WTC11 (cell line): ENCODE data around the gene RTCA. TPM values are rescaled to one million over a fixed set of nuclear protein-coding genes. Genes with fewer than 3 reads are reported as not detected.

Experiments
- ATAC-seq: fragments of 200-7000 bp; cut with Tn5 transposase; 2 replicates; pipeline ENCODE4 v1.10.0; 2021; ENCODE audit warnings: mild to moderate bottlenecking, moderate library complexity
- CTCF ChIA-PET: fragments of 300-600 bp; sonication (Branson Sonifier 250); formaldehyde crosslinking; loops from one replicate; lab custom pipeline; 2021; ENCODE audit warnings: antibody characterized with exemption; lab: Charles Lee
- POLR2A ChIA-PET: fragments of 350-600 bp; sonication (Branson Sonifier 250); formaldehyde crosslinking; loops from one replicate; lab custom pipeline; 2021; ENCODE audit warnings: antibody characterized with exemption; lab: Charles Lee
- DNase-seq: peaks from one replicate; pipeline ENCODE4 v3.0.0; 2021; ENCODE audit warnings: low spot score
- H3K27ac Mint-ChIP-seq: 2 replicates; pipeline ENCODE4 v1.8.0; 2021; ENCODE audit warnings: mixed read lengths
- H3K27me3 Mint-ChIP-seq: 2 replicates; pipeline ENCODE4 v1.8.0; 2021; ENCODE audit warnings: low read depth, mild to moderate bottlenecking, moderate library complexity, mixed read lengths
- H3K36me3 Mint-ChIP-seq: 2 replicates; pipeline ENCODE4 v1.8.0; 2021; ENCODE audit warnings: mixed read lengths
- H3K4me1 Mint-ChIP-seq: 2 replicates; pipeline ENCODE4 v1.8.0; 2022; ENCODE audit warnings: mixed read lengths
- H3K4me3 Mint-ChIP-seq: 2 replicates; pipeline ENCODE4 v1.8.0; 2021; ENCODE audit warnings: mild to moderate bottlenecking, moderate library complexity, mixed read lengths
- H3K9me3 Mint-ChIP-seq: 2 replicates; pipeline ENCODE4 v1.8.0; 2021; ENCODE audit warnings: mixed read lengths
- ESRRA ChIP-seq: sonication (generic); formaldehyde crosslinking; IDR thresholded peaks from 2 replicates; pipeline ENCODE4 v1.8.1; 2022; ENCODE audit warnings: mild to moderate bottlenecking, missing genetic modification reagents, borderline replicate concordance
- FOXP1 ChIP-seq: sonication (generic); formaldehyde crosslinking; IDR thresholded peaks from 2 replicates; pipeline ENCODE4 v1.8.0; 2022; ENCODE audit warnings: missing genetic modification reagents, mild to moderate bottlenecking, moderate library complexity, borderline replicate concordance
- FOXP4 ChIP-seq: sonication (generic); formaldehyde crosslinking; IDR thresholded peaks from 2 replicates; pipeline ENCODE4 v1.8.0; 2022; ENCODE audit warnings: mild to moderate bottlenecking, missing genetic modification reagents
- GTF2I ChIP-seq: fragments of 250-450 bp; sonication (Bioruptor Pico); conservative IDR thresholded peaks from 2 replicates; pipeline ENCODE4 v1.4.0; 2021; ENCODE audit warnings: mild to moderate bottlenecking
- MXD4 ChIP-seq: fragments of 250-450 bp; sonication (Bioruptor Pico); IDR thresholded peaks from 2 replicates; pipeline ENCODE4 v1.8.0; 2021; ENCODE audit warnings: mild to moderate bottlenecking, moderate library complexity, borderline replicate concordance
- MYBL2 ChIP-seq: sonication (generic); formaldehyde crosslinking; IDR thresholded peaks from 2 replicates; pipeline ENCODE4 v1.8.1; 2023; ENCODE audit warnings: mild to moderate bottlenecking, moderate library complexity, missing genetic modification reagents
- PRRX2 ChIP-seq: fragments of 250-450 bp; sonication (Bioruptor Pico); IDR thresholded peaks from 2 replicates; pipeline ENCODE4 v1.8.0; 2021; ENCODE audit warnings: mild to moderate bottlenecking
- SMAD3 ChIP-seq: sonication (generic); formaldehyde crosslinking; IDR thresholded peaks from 2 replicates; pipeline ENCODE4 v1.8.0; 2022; ENCODE audit warnings: missing genetic modification reagents, mild to moderate bottlenecking, borderline replicate concordance
- SOX15 ChIP-seq: fragments of 250-450 bp; sonication (Bioruptor Pico); IDR thresholded peaks from 2 replicates; pipeline ENCODE4 v1.9.0; 2021; ENCODE audit warnings: mild to moderate bottlenecking
- TCF7 ChIP-seq: sonication (generic); formaldehyde crosslinking; IDR thresholded peaks from 2 replicates; pipeline ENCODE4 v1.8.0; 2022; ENCODE audit warnings: mild to moderate bottlenecking, low read depth, missing genetic modification reagents, moderate library complexity
- ZNF232 ChIP-seq: sonication (generic); formaldehyde crosslinking; IDR thresholded peaks from 2 replicates; pipeline ENCODE4 v1.8.0; 2022; ENCODE audit warnings: mild to moderate bottlenecking, missing genetic modification reagents
- ZNF416 ChIP-seq: fragments of 250-450 bp; sonication (Bioruptor Pico); IDR thresholded peaks from 2 replicates; pipeline ENCODE4 v1.9.0; 2021; ENCODE audit warnings: mild to moderate bottlenecking, inconsistent platforms
- total RNA-seq: library from RNA; stranded (reverse); gene quantifications from 3 replicates; pipeline ENCODE4 v1.2.3, GENCODE V29; 2021
- TF ChIP-seq, protein P1 (sequence below): fragments of 250-450 bp; sonication (Bioruptor Pico); IDR thresholded peaks from 2 replicates; pipeline ENCODE4 v1.9.0; 2021; ENCODE audit warnings: mild to moderate bottlenecking
- TF ChIP-seq, protein P2 (sequence below): sonication (generic); formaldehyde crosslinking; IDR thresholded peaks from 2 replicates; pipeline ENCODE4 v1.8.1; 2023; ENCODE audit warnings: mild to moderate bottlenecking, missing genetic modification reagents, borderline replicate concordance
- TF ChIP-seq, protein P3 (sequence below): sonication (generic); formaldehyde crosslinking; IDR thresholded peaks from 2 replicates; pipeline ENCODE4 v1.8.0; 2023; ENCODE audit warnings: missing genetic modification reagents
- TF ChIP-seq, protein P4 (sequence below): sonication (generic); formaldehyde crosslinking; IDR thresholded peaks from 2 replicates; pipeline ENCODE4 v1.8.1; 2022; ENCODE audit warnings: mild to moderate bottlenecking, missing genetic modification reagents, moderate library complexity, borderline replicate concordance

RTCA gene
- total RNA-seq, 1 experiment from 2014 or later, result 35.7 TPM

DNA sequence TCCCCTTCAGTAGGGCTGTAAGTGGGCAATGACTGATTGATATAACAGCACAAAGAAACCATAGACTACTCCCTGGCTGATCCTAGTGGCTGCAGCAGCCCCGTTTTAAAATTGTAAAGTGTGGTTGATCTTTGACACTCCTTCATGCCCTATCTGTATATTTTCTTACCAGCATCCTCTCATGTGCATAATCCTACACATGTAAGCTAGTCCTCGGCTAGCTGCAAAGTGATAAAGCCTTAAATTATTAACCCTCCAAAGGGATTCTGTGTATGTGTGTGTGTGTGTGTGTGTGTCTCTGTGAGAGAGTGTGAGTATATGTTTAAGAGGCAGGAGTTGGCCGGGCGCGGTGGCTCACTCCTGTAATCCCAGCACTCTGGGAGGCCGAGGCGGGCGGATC lies 55.5 kb downstream of the RTCA start:
- POLR2A ChIA-PET, result no interaction called here
- Mint-ChIP-seq H3K4me3 (no peak overlapping the region), H3K27ac (no peak overlapping the region), H3K9me3 (peaks cover 38% of the 10 kb centered on the region), H3K36me3 (peaks cover 18% of the 10 kb centered on the region), H3K4me1 (peaks cover 26% of the 10 kb centered on the region), H3K27me3 (no peaks in the 10 kb centered on the region; the same call in none of the 2 replicates)
- no peak for ATAC-seq
- TF ChIP-seq FOXP1 (CRISPR knock-in tag) (no peak), ESRRA (CRISPR knock-in tag) (no peak), MYBL2 (CRISPR knock-in tag) (no peak), ZNF416 (CRISPR knock-in tag) (no peak), PRRX2 (no peak), ZNF232 (CRISPR knock-in tag) (no peak), FOXP4 (CRISPR knock-in tag) (no peak), MXD4 (CRISPR knock-in tag) (no peak), TCF7 (CRISPR knock-in tag) (no peak), GTF2I (CRISPR knock-in tag) (no peak), SOX15 (CRISPR knock-in tag) (no peak), SMAD3 (CRISPR knock-in tag) (no peak)
- TF ChIP-seq, protein P1, sequence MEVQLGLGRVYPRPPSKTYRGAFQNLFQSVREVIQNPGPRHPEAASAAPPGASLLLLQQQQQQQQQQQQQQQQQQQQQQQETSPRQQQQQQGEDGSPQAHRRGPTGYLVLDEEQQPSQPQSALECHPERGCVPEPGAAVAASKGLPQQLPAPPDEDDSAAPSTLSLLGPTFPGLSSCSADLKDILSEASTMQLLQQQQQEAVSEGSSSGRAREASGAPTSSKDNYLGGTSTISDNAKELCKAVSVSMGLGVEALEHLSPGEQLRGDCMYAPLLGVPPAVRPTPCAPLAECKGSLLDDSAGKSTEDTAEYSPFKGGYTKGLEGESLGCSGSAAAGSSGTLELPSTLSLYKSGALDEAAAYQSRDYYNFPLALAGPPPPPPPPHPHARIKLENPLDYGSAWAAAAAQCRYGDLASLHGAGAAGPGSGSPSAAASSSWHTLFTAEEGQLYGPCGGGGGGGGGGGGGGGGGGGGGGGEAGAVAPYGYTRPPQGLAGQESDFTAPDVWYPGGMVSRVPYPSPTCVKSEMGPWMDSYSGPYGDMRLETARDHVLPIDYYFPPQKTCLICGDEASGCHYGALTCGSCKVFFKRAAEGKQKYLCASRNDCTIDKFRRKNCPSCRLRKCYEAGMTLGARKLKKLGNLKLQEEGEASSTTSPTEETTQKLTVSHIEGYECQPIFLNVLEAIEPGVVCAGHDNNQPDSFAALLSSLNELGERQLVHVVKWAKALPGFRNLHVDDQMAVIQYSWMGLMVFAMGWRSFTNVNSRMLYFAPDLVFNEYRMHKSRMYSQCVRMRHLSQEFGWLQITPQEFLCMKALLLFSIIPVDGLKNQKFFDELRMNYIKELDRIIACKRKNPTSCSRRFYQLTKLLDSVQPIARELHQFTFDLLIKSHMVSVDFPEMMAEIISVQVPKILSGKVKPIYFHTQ (CRISPR knock-in tag), result no peak
- TF ChIP-seq, protein P2, sequence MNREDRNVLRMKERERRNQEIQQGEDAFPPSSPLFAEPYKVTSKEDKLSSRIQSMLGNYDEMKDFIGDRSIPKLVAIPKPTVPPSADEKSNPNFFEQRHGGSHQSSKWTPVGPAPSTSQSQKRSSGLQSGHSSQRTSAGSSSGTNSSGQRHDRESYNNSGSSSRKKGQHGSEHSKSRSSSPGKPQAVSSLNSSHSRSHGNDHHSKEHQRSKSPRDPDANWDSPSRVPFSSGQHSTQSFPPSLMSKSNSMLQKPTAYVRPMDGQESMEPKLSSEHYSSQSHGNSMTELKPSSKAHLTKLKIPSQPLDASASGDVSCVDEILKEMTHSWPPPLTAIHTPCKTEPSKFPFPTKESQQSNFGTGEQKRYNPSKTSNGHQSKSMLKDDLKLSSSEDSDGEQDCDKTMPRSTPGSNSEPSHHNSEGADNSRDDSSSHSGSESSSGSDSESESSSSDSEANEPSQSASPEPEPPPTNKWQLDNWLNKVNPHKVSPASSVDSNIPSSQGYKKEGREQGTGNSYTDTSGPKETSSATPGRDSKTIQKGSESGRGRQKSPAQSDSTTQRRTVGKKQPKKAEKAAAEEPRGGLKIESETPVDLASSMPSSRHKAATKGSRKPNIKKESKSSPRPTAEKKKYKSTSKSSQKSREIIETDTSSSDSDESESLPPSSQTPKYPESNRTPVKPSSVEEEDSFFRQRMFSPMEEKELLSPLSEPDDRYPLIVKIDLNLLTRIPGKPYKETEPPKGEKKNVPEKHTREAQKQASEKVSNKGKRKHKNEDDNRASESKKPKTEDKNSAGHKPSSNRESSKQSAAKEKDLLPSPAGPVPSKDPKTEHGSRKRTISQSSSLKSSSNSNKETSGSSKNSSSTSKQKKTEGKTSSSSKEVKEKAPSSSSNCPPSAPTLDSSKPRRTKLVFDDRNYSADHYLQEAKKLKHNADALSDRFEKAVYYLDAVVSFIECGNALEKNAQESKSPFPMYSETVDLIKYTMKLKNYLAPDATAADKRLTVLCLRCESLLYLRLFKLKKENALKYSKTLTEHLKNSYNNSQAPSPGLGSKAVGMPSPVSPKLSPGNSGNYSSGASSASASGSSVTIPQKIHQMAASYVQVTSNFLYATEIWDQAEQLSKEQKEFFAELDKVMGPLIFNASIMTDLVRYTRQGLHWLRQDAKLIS (CRISPR knock-in tag), result no peak
- TF ChIP-seq, protein P3, sequence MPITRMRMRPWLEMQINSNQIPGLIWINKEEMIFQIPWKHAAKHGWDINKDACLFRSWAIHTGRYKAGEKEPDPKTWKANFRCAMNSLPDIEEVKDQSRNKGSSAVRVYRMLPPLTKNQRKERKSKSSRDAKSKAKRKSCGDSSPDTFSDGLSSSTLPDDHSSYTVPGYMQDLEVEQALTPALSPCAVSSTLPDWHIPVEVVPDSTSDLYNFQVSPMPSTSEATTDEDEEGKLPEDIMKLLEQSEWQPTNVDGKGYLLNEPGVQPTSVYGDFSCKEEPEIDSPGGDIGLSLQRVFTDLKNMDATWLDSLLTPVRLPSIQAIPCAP (CRISPR knock-in tag), result no peak
- TF ChIP-seq, protein P4, sequence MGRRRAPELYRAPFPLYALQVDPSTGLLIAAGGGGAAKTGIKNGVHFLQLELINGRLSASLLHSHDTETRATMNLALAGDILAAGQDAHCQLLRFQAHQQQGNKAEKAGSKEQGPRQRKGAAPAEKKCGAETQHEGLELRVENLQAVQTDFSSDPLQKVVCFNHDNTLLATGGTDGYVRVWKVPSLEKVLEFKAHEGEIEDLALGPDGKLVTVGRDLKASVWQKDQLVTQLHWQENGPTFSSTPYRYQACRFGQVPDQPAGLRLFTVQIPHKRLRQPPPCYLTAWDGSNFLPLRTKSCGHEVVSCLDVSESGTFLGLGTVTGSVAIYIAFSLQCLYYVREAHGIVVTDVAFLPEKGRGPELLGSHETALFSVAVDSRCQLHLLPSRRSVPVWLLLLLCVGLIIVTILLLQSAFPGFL (CRISPR knock-in tag), result no peak
- DNase-seq, result no peak
- CTCF ChIA-PET, result no interaction called here
